Gastrocnemius medialis (tissue), 4 donors: ENCODE results near the gene FLII. TPM values are rescaled to one million over a fixed set of nuclear protein-coding genes. Genes with fewer than 3 reads are reported as not detected.

Experiments used
- ATAC-seq, 2 donors: fragments of 150-250 bp; one replicate each; pipeline ENCODE4 v1.9.1; 2016
- DNase-seq, 2 donors: peaks; one replicate each; pipeline ENCODE4 v3.0.0-alpha.2; 2019
- H3K27ac ChIP-seq, 4 donors: fragments of 200-600 bp; sonication (generic); 1 replicate in 1 of 4; 2 replicates in 3 of 4; pipeline ENCODE4 v1.5.1; 2016 to 2018; ENCODE audit warnings: mild to moderate bottlenecking in 2 of 4, moderate library complexity in 1 of 4
- H3K27me3 ChIP-seq, 3 donors: fragments of 200-600 bp; sonication (generic) in 2 of 3; 1 replicate in 1 of 3; 2 replicates in 2 of 3; pipeline versions ENCODE4 v1.5.1 to v1.6.0; 2016 to 2019; ENCODE audit warnings: mild to moderate bottlenecking in 1 of 3, moderate library complexity in 1 of 3
- H3K36me3 ChIP-seq, 2 donors: fragments of 200-600 bp; sonication (generic) in 1 of 2; one replicate each; pipeline ENCODE4 v1.5.1; 2017 to 2018
- H3K4me1 ChIP-seq, 2 donors: fragments of 200-600 bp; sonication (generic) in 1 of 2; one replicate each; pipeline ENCODE4 v1.5.1; 2016 to 2017; ENCODE audit warnings: mild to moderate bottlenecking in 2 of 2
- H3K4me3 ChIP-seq, 4 donors: fragments of 200-600 bp; sonication (generic) in 3 of 4; 1 replicate in 1 of 4; 2 replicates in 3 of 4; pipeline ENCODE4 v1.5.1; 2016 to 2019; ENCODE audit warnings: mild to moderate bottlenecking in 2 of 4
- H3K9me3 ChIP-seq, 3 donors: fragments of 200-600 bp; sonication (generic) in 2 of 3; 1 replicate in 1 of 3; 2 replicates in 2 of 3; pipeline ENCODE4 v1.5.1; 2016 to 2019
- POLR2A ChIP-seq, 2 donors: fragments of 450-650 bp; IDR thresholded peaks; one replicate each; pipeline ENCODE4 v1.6.1; 2017; ENCODE audit warnings: antibody characterized with exemption in 2 of 2, mild to moderate bottlenecking in 2 of 2, moderate library complexity in 2 of 2
- in situ Hi-C, 4 donors: fragments of 200-750 bp; cut with MboI; loops; one replicate each; pipeline versions ENCODE4 v1.15.0 to v1.8.0; 2017; ENCODE audit warnings: low sequenced_read_pairs in 4 of 4
- intact Hi-C: fragments of 100-400 bp; cut with DNase I; formaldehyde crosslinking; loops from one replicate; pipeline ENCODE4 v1.15.1; 2023; ENCODE audit warnings: low total_unique reads
- total RNA-seq, 4 donors: library from RNA; depleted of rRNA; stranded (reverse); fragments of >200 nt; gene quantifications; one replicate each; pipeline versions ENCODE4 v1.1.0 to v1.2.3, GENCODE V29; 2016
- TF ChIP-seq, protein P1 (sequence below), 5 experiments: fragments of 450-650 bp in 3 of 5; fragments of 200-600 bp in 2 of 5; sonication (generic) in 2 of 5; IDR thresholded peaks in 4 of 5; conservative IDR thresholded peaks in 1 of 5; 1 replicate in 4 of 5; 2 replicates in 1 of 5; pipeline ENCODE4 v1.5.1; 2016 to 2019; ENCODE audit warnings: antibody characterized with exemption in 5 of 5, mild to moderate bottlenecking in 3 of 5, moderate library complexity in 3 of 5

Gene FLII
- total RNA-seq, 4 donors from 2014 or later: 600 to 752 (median 681) TPM

DNA sequence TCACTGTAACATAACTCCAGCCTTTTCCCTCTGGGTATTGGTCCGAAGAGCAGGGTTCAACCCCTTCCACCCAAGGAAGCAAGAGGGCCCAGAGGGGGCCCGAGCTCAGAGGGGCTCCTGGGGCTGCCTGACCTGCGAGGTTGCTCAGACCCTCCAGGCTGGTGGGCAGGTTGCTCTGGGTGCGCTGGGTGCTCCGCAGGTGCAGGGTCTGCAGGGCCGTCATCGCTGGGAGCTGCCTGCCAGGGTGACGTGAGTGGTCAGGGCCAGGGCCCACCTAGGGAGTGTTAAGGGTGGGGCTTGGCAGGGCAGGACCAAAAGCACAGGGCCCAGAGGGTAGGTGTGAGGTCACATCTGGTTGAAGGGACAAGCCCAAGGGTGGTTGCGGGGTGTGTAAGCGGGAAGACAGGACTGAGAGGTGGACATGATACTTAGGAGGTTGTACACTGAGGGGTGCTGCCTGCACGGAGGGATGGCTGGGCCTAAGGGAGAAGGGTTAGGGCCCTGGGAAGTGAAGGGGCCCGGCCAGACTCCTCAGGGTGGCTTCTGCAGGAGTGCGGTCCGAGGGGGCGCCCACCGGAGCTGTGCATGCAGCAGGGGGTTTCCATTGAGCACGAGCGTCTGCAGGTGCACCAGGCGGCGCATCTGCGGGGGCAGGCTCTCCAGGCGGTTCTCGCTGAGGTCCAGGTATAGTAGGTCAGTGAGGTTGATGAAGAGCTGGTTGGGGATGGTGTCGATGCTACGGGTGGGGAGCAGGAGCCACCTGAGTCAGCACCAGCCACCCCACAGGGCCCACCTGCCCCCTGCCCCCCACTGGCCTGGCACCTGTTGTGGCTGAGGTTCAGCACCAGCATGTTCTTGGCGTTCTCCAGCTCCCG, 4.4 kb downstream of the FLII start:
- in situ Hi-C loops (no loop called here), intact Hi-C loops (no loop called here)
- H3K27ac ChIP-seq: peak overlapping the region in 2 of 4 donors; percentile 98 to 99
- H3K9me3 ChIP-seq: no peaks in the 10 kb centered on the region
- no peak for DNase-seq
- no peak overlapping the region for H3K4me3 ChIP-seq
- peaks cover 28 to 29% of the 10 kb centered on the region in 2 donors for H3K4me1 ChIP-seq
- TF ChIP-seq, protein P1, sequence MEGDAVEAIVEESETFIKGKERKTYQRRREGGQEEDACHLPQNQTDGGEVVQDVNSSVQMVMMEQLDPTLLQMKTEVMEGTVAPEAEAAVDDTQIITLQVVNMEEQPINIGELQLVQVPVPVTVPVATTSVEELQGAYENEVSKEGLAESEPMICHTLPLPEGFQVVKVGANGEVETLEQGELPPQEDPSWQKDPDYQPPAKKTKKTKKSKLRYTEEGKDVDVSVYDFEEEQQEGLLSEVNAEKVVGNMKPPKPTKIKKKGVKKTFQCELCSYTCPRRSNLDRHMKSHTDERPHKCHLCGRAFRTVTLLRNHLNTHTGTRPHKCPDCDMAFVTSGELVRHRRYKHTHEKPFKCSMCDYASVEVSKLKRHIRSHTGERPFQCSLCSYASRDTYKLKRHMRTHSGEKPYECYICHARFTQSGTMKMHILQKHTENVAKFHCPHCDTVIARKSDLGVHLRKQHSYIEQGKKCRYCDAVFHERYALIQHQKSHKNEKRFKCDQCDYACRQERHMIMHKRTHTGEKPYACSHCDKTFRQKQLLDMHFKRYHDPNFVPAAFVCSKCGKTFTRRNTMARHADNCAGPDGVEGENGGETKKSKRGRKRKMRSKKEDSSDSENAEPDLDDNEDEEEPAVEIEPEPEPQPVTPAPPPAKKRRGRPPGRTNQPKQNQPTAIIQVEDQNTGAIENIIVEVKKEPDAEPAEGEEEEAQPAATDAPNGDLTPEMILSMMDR (IDR thresholded peaks at IDR 0.05 in 4 of 5, conservative IDR thresholded peaks at IDR 0.05 in 1 of 5): no peak
- TF ChIP-seq POLR2A (IDR thresholded peaks at IDR 0.05): no peak
- H3K27me3 ChIP-seq: no peaks in the 10 kb centered on the region
- no peak for ATAC-seq
- H3K36me3 ChIP-seq: peaks cover 0 to 75% of the 10 kb centered on the region in 2 donors

DNA sequence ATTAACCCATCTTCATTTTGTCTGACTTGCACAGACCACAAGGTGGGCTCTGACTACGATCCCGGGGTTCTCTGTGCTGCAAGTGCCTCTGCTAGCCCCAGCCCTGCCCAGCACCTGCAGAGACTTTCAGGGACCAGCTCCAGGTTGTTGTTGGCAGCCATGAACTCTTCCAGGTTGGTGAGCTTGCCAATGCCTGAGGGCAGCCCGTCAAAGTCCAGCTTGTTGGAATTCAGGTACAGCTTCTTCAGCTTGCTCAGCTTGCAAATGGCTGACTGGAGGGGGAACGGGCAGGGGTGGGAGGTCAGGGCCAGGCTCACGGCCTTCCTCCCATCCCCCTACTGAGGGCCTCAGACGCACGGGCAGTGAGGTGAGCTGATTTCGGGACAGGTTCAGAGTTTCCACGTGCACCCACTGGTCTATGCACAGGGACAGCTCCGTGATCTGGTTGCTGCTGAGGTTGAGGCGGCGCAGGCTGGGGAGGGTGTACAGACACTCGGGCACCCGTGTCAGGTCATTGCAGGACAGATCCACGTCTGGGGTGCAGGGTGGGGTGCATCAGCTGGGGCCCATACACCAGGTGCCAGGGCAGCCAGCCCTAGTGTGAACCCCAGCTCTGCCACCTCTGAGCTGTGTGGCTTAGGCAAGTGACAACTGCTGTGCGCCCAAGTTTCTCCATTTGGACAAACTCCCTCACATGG, 5.2 kb downstream of the FLII start:
- peaks cover 23 to 24% of the 10 kb centered on the region in 2 donors for H3K4me1 ChIP-seq
- in situ Hi-C loops (no loop called here), intact Hi-C loops (no loop called here)
- ATAC-seq (no peak), DNase-seq (no peak)
- H3K36me3 ChIP-seq: peaks cover 0 to 84% of the 10 kb centered on the region in 2 donors
- H3K9me3 ChIP-seq: no peaks in the 10 kb centered on the region
- no peaks in the 10 kb centered on the region for H3K27me3 ChIP-seq
- no peak overlapping the region for H3K27ac ChIP-seq
- H3K4me3 ChIP-seq: no peak overlapping the region
- TF ChIP-seq, protein P1 (IDR thresholded peaks at IDR 0.05 in 4 of 5, conservative IDR thresholded peaks at IDR 0.05 in 1 of 5): no peak
- TF ChIP-seq POLR2A (IDR thresholded peaks at IDR 0.05): no peak

DNA sequence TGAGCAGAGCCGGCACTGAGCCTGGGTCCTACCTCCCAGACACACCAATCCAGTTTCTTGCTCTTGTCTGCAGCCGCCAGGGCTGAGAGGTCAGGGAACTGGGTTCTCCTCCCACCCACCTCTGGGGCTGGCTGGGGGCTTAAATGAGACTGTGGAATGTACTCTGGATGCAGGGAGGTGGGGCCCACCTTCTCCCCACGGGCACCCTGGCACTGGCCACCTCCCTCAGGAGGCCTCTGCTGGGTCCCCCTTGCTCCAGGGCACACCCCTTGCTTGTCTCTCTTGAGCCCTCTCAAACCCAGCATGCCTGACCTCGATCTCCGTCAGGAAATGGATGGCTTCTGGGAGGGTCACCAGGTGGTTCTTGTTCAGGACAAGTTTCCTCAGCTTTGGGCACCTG, 6.4 kb downstream of the FLII start:
- Histone ChIP-seq H3K4me3 (no peak overlapping the region), H3K36me3 (peaks cover 0 to 95% of the 10 kb centered on the region in 2 donors), H3K4me1 (peaks cover 25% of the 10 kb centered on the region in 2 donors), H3K9me3 (no peaks in the 10 kb centered on the region), H3K27me3 (no peaks in the 10 kb centered on the region), H3K27ac (no peak overlapping the region)
- intact Hi-C loops (no loop called here), in situ Hi-C loops (no loop called here)
- no peak for DNase-seq
- no peak for TF ChIP-seq POLR2A (IDR thresholded peaks at IDR 0.05)
- TF ChIP-seq, protein P1 (IDR thresholded peaks at IDR 0.05 in 4 of 5, conservative IDR thresholded peaks at IDR 0.05 in 1 of 5): no peak
- ATAC-seq: no peak

DNA sequence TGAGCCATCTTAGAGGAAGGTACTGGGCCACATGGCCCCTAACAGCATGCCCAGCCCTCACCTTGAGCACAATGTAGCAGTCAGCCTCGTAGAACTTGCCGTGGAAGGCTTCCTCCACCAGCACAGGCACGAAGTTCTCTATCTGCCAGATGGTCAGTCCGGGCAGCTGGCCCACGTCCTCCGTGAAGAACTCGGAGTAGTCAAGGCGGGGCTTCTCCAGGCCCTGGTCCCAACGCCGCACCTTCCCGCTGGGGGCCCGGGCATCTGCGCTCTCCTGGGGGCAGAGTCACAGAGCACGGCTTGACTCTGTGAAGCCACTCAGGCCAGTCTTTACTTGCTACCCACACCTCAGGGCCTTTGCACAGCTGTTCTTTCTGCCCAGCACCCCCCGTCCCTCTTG, 7.3 kb downstream of the FLII start:
- intact Hi-C loops (no loop called here), in situ Hi-C loops (no loop called here)
- peaks cover 0 to 96% of the 10 kb centered on the region in 2 donors for H3K36me3 ChIP-seq
- TF ChIP-seq, protein P1 (IDR thresholded peaks at IDR 0.05 in 4 of 5, conservative IDR thresholded peaks at IDR 0.05 in 1 of 5): no peak
- no peak for TF ChIP-seq POLR2A (IDR thresholded peaks at IDR 0.05)
- H3K9me3 ChIP-seq: no peaks in the 10 kb centered on the region
- H3K4me3 ChIP-seq: no peak overlapping the region
- H3K27me3 ChIP-seq: no peaks in the 10 kb centered on the region
- DNase-seq (no peak), ATAC-seq (no peak)
- no peak overlapping the region for H3K27ac ChIP-seq
- H3K4me1 ChIP-seq: peaks cover 15 to 16% of the 10 kb centered on the region in 2 donors
